ENCODE results near the gene HEXB. TPM values are rescaled to one million over a fixed set of nuclear protein-coding genes. Genes with fewer than 3 reads are reported as not detected.
A peak's percentile ranks its signal among the peaks of the same experiment; 100 is the strongest.

The HEXB gene
- total and polyA plus RNA-seq, 2 of the 8 experiments (the other 6 are each of a cell fraction or from before 2014, with no cell fraction given), result 39.7 to 69.2 TPM

DNA sequence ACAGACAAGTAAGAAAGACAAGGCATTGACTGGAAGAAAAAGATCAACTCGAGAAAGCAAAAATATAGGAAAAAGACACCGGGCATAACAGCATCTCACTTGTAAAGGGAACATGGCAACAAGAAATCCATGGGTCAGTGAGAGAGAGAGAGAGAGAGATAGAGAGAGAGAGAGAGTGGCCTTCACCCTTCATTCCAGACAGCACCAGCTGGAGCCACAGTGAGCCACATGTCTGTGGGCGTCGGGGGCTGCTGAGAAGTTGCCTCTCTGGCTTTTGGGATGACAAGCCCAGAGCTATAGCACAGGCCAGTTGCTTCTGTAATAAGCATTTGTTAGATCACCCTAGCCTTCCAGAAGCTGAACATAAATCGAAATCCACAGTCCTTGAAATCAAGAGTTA, 24.2 kb upstream of the HEXB start:
- H3K79me2 ChIP-seq (ENCODE audit: control insufficient read depth in 1 of 2, insufficient read depth in 2 of 2, low read length in 2 of 2), result no peaks in the 10 kb centered on the region
- no peaks in the 10 kb centered on the region for H3K79me1 ChIP-seq (ENCODE audit: low read depth, low read length)
- H3K27me3 ChIP-seq (replicated peaks in 1 of 4; ENCODE audit: control insufficient read depth in 3 of 4, extremely low read depth in 1 of 4, insufficient read depth in 3 of 4, low read length in 3 of 4), result no peaks in the 10 kb centered on the region
- H4K20me1 ChIP-seq (replicated peaks in 1 of 2; ENCODE audit: control insufficient read depth in 1 of 2, insufficient read depth in 2 of 2, low read length in 2 of 2), result no peaks in the 10 kb centered on the region
- no peak overlapping the region for H3K18ac ChIP-seq (ENCODE audit: extremely low read depth, low read length)
- H4K91ac ChIP-seq (replicated peaks; ENCODE audit: insufficient read length, low read length), result no peak overlapping the region
- no peaks in the 10 kb centered on the region for H3K4me1 ChIP-seq (replicated peaks in 1 of 4; ENCODE audit: control insufficient read depth in 3 of 4, insufficient read depth in 4 of 4, low read length in 3 of 4)
- H4K5ac ChIP-seq (ENCODE audit: insufficient read length, low read depth, low read length), result no peak overlapping the region
- no peak overlapping the region for H2BK5ac ChIP-seq (ENCODE audit: low read depth, low read length)
- POLR2A ChIA-PET (ENCODE audit: partially characterized antibody), result interaction anchor here (1.4 to 1.5 kb wide), 2 partner anchors 21 to 29 kb away, joined by 3 to 7 read pairs; partner anchors contain the start of gene ENC1
- no peak overlapping the region for H3K56ac ChIP-seq (replicated peaks; ENCODE audit: insufficient read length, low read depth, low read length)
- H3K23me2 ChIP-seq (ENCODE audit: low read depth, low read length), result no peaks in the 10 kb centered on the region
- no peak for DNase-seq (ENCODE audit: low read depth in 1 of 2, low spot score in 2 of 2)
- no peak for FAIRE-seq
- no peak overlapping the region for H3K14ac ChIP-seq (ENCODE audit: insufficient read length)
- H2BK120ac ChIP-seq (replicated peaks; ENCODE audit: low read depth, low read length), result no peak overlapping the region
- H3K4ac ChIP-seq (replicated peaks; ENCODE audit: insufficient read length, low read depth, low read length), result peak overlapping the region; percentile 80
- no peak overlapping the region for H2BK12ac ChIP-seq (ENCODE audit: low read depth, low read length)
- no peak overlapping the region for H2AK5ac ChIP-seq (ENCODE audit: low read depth, low read length)
- no peak overlapping the region for H3K27ac ChIP-seq (ENCODE audit: low read depth, low read length)
- 94% methylated on average over 5 of the region's 5 CpGs; no CpG with 5 or more reads in 1 of the 2 experiments for WGBS, 2 experiments (ENCODE audit: extremely low coverage in 1 of 2, insufficient coverage in 1 of 2, insufficient read length in 1 of 2, insufficient replicate concordance in 2 of 2, low coverage in 1 of 2, low lambda C conversion rate in 2 of 2, missing lambda C conversion rate in 1 of 2)
- no peak overlapping the region for H3K9ac ChIP-seq (replicated peaks in 1 of 4; ENCODE audit: extremely low read depth in 1 of 4, low read depth in 3 of 4, low read length in 3 of 4)
- H4K8ac ChIP-seq (ENCODE audit: extremely low read depth, insufficient read depth, low read length), result no peak overlapping the region
- no peak overlapping the region for H3K23ac ChIP-seq (ENCODE audit: insufficient read length)
- H3K36me3 ChIP-seq (ENCODE audit: control insufficient read depth in 2 of 4, insufficient read depth in 4 of 4, low read length in 3 of 4), result no peaks in the 10 kb centered on the region
- no peak overlapping the region for H2BK15ac ChIP-seq (ENCODE audit: low read length)
- peaks cover 3 to 8% of the 10 kb centered on the region in 2 experiments; a peak in 3 of 4 replicates for H3K9me3 ChIP-seq (ENCODE audit: insufficient read depth in 2 of 2, low read depth in 1 of 2, low read length in 1 of 2)
- no peak overlapping the region for H3K4me3 ChIP-seq (ENCODE audit: extremely low read depth in 1 of 4, insufficient read depth in 2 of 4, low read depth in 3 of 4, low read length in 4 of 4)
- H2AFZ ChIP-seq (ENCODE audit: low read length), result 0 out of 2 replicates have a peak overlapping the region, but pooled peaks have one; percentile 38
- H3K4me2 ChIP-seq (ENCODE audit: insufficient read depth in 1 of 2, low read depth in 2 of 2, low read length in 2 of 2), result no peak overlapping the region
- CTCF ChIA-PET (ENCODE audit: partially characterized antibody), result interaction anchor here (0.8 to 3.6 kb wide), 5 partner anchors 11 to 758 kb away, joined by 3 to 19 read pairs (median 4); no protein-coding TSS in a partner anchor
- H2BK20ac ChIP-seq (ENCODE audit: low read length), result no peak overlapping the region
- TF ChIP-seq KDM1A (IDR thresholded peaks at IDR 0.05; ENCODE audit: borderline replicate concordance, low read length) (no peak), RXRA (IDR thresholded peaks at IDR 0.05; ENCODE audit: insufficient read depth, low read depth, low read length) (no peak), CHD1 (IDR thresholded peaks at IDR 0.05; ENCODE audit: low read depth, low read length) (no peak), CTBP2 (IDR thresholded peaks at IDR 0.05; ENCODE audit: borderline replicate concordance, insufficient read depth, insufficient read length, low read length) (no peak), BRCA1 (IDR thresholded peaks at IDR 0.05; ENCODE audit: low read depth, low read length) (no peak), TCF12 (IDR thresholded peaks at IDR 0.05; ENCODE audit: low read depth, low read length) (no peak), ASH2L (IDR thresholded peaks at IDR 0.05; ENCODE audit: low read length) (no peak), SP1 (IDR thresholded peaks at IDR 0.05; ENCODE audit: low read depth, low read length) (no peak), SP2 (IDR thresholded peaks at IDR 0.05; ENCODE audit: low read length) (no peak), SP4 (IDR thresholded peaks at IDR 0.05; ENCODE audit: low read length) (no peak), RAD21 (IDR thresholded peaks at IDR 0.05 in 1 of 2, conservative IDR thresholded peaks at IDR 0.05 in 1 of 2; ENCODE audit: low read depth in 2 of 2, low read length in 2 of 2) (no peak), SUZ12 (IDR thresholded peaks at IDR 0.05; ENCODE audit: low read length) (no peak), TEAD4 (IDR thresholded peaks at IDR 0.05; ENCODE audit: low read depth, low read length) (no peak)
- TF ChIP-seq, protein P1, sequence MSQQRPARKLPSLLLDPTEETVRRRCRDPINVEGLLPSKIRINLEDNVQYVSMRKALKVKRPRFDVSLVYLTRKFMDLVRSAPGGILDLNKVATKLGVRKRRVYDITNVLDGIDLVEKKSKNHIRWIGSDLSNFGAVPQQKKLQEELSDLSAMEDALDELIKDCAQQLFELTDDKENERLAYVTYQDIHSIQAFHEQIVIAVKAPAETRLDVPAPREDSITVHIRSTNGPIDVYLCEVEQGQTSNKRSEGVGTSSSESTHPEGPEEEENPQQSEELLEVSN (IDR thresholded peaks at IDR 0.05), result no peak
